NCI-H2107 (cell line): ENCODE results near the gene ARHGAP15.

Experiments used
- DNase-seq: peaks from one replicate; lab custom pipeline; 2025; lab: John Stamatoyannopoulos, UW

The ARHGAP15 gene

GRCh38 chr2:143629340-143629739 lies 500.1 kb downstream of the ARHGAP15 start:
- no peak for DNase-seq

- no peak for DNase-seq
Measured at GRCh38 chr2:143632751-143633374, 503.6 kb downstream of the ARHGAP15 start.

DNA sequence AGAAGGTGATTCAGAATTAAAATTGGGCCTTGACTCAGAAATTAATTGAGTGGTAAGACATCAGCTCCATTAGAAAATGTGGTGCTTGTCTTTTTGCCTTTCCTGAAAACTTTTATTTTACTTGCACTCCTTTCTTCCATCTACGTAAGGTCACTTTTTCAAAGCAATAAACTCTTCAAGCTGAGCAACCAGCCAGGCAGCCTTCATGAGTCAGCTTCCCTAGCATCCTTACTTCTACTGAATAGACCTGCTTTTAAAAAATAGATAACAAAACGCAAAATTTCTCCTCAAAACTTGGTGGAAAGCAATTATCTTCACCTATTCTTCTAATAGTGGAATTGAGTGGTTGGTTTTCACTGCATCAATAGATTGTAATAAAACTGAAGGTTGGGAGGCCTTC lies 504.2 kb downstream of the ARHGAP15 start:
- DNase-seq: no peak

DNA sequence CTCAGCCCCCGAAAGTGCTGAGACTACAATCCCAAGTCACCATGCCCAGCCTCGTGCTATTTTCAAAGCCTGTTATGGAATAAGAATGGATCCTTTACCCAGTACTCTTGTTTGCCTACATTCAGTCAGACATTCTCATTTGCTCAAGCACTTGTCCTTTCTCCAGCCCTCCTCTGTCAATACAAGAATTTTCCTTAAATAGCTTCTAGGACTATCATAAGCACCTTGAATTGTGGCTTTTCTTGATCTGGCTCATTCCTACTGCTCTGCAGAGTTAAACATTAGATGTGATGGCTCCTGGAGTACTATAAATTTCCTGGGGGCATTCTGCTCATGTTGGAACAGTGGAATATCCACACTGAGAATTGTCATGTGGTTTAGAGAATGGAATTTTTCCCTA lies 506.1 kb downstream of the ARHGAP15 start:
- DNase-seq: no peak

GRCh38 chr2:143635936-143636335 lies 506.7 kb downstream of the ARHGAP15 start:
- no peak for DNase-seq

GRCh38 chr2:143640826-143641225 lies 511.6 kb downstream of the ARHGAP15 start:
- DNase-seq: no peak

DNA sequence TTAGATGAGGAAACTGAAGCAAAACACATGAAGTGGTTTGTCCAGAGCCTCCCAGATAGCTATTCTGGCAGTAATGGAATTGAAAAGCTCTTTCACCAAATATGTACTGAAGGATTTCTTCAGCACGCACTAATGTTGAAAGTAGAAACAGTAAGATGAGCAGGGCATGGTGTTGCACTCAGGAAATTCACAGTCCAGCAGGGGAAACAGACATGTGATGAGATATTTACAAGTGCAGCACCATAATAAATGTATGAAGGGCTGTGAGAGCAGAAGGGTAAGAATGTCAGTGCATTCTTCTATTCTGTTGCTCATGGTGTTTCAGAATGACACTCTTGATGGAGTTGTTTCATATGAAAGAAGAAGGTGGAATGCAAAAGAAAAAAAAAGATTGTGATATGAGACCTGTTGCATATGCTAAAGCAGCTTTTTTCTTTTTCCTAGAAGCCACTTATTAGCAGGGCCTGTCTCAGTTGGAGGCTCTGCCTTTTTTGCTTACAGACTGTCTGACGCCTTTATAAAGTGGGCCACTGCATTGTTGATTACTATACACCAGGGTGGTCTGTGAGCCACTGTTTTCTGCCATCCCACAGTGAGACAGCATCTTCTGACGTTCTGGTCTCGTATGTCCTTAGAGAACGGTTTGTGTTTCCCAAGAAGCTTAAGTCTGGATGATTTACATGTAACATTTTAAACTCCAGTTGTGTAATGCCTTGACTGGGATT lies 516.9 kb downstream of the ARHGAP15 start:
- no peak for DNase-seq

DNA sequence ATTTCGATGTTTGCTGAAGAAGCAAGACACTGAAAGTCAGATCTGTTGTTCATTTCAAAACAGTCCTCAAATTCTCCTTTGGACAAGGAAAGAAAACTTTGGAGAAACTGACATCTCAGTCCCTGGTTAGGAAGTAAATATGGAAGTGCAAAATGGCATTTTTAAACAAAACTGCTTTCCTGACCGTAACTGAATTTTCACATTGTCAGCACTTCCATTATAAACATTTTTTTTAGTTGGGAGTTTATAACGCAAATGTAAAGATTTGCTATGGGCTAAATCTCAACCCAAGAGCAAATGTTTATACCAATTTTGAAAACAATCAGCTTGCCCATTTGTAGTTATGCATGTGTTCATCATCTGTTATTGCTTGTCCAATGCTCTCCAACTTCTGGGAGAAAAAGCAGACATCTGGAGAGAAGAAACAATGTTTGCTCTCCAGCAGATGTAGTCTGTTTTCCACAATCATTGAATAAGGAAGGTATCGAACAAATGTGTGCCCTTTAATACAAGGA lies 520.1 kb downstream of the ARHGAP15 start:
- no peak for DNase-seq

GRCh38 chr2:143652692-143653091 lies 523.5 kb downstream of the ARHGAP15 start:
- no peak for DNase-seq

DNA sequence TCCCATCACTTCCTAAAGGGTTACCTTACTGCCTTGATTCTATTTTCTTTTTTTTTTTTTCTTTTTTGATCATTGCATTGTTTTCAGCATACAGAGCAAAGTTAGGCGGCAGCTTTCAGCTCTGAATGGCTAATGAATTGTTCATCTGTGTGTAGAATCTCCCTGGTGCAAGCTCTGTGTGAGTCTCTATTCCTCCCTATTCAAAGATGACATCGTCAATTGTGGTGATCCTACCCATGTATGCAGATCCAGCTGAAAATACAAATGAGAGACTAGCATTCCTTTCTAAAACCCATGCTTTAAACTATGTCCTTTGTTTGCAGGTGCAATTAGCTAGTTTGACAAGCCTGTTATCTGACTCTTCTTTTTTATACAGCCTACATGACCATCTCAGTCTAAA lies 539.0 kb downstream of the ARHGAP15 start:
- no peak for DNase-seq

DNA sequence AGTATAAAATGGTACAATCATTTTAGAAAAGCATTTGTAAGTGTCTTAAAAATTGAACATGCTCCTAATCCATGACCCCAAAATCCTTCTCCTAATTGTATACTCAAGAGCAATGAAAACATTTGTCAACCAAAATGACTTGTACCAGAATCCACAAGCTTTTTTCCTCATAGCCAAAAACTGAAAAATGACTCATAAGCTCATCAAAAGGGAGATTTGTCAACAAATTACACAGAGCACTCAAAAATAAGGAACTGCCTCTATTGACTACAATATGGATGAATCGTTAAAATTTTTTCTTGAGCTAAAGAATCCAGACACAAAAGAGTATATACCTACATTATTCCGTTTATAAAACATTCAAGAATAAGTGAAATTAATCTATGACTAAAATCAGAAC lies 544.8 kb downstream of the ARHGAP15 start:
- DNase-seq: no peak

DNA sequence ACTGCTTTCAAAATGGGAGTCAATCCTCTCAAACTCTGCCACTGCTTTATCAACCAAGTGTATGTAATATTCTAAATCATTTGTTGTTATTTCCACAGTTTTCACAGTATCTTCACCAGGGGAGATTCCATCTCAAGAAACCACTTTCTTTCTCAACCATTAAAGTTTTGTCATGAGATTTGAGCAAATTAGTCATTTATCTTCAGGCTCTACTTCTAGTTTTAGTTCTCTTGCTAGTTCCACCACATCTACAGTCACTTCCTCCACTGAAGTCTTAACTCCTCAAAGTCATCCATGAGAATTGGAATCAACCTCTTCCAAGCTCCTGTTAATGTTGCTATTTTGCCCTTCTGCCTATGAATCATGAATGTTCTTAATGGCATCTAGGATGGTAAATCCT lies 545.8 kb downstream of the ARHGAP15 start:
- DNase-seq: no peak

DNA sequence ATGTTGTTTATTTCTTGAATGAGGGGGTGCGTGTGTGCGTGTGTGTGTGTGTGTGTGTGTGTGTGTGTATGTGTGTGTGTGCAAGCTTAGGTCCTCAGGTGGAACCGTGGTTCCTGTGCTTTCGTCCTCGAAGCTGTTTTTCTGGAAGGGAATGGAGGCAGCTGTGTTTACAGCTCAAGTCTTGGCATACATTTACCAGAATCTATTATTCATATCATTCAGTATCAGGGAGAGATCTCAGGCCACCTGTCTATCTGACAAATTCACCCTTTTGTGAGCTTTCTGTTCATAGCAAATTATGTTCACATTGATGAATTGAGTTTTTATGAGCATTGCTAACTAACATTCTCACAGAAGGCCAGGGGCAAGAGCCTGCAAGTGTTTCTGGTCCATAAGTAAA lies 550.4 kb downstream of the ARHGAP15 start:
- DNase-seq: no peak

DNA sequence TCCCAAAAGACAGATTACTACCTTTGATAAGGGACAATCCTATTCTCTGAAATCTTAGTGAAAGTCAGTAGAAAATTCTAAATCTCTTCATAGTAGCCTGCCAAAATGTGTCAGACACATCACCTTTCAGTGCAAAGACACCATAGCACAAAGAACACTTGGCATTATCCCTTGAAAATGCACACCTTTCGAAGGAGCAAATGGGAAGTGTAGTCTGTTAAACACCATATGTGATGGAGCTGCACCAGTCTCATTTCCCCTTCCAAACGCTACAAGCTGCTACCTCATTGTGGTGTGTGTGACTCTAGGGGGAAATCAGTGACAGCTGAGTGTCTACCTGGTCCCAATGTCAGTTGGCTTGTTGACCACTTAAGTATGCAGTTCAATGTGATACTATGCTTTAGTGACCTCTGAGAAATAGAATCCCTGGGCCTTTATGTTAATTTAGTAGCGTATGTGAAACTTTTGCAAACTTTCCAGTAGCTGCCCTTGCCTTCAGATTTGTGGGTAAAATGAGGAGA lies 551.7 kb downstream of the ARHGAP15 start:
- DNase-seq: no peak

GRCh38 chr2:143682436-143683055 lies 553.3 kb downstream of the ARHGAP15 start:
- no peak for DNase-seq

- DNase-seq: no peak
Measured at GRCh38 chr2:143683977-143684376, 554.8 kb downstream of the ARHGAP15 start.

DNA sequence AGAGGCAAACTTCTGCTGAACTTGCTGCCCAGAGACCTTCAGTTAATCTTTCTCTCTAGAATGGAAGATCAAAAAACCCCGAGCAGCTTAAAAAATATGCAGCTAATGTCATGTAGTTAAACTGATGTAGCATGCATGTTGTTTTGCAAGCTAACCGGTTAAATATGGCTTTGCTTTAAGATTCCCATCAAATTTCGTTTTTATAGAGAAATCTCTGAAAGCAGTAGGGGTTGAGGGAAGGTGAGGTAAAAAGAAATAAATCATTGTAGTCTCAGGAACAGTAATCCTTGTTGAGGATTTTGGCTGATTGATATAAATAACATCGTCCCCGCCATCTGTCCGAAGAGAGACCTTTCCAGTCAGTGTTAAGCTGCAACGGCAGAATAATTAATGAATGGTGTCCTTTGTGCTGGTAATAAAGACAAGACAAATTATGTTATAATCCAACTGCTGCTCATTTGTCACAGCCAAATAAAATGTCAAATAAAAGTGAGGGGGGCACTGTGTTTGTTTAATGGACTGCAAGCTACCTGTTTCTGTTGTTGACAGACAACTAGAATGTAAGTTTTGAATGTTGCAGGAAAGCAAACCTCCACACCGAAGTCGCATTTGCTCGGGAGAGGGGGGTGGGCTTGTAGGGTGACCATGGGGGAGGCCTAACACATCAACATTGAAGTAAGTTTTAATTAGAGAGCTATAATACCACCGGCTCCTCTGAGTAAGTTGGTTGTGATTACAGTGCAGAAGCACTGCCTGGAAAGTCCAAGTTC lies 555.5 kb downstream of the ARHGAP15 start:
- no peak for DNase-seq

DNA sequence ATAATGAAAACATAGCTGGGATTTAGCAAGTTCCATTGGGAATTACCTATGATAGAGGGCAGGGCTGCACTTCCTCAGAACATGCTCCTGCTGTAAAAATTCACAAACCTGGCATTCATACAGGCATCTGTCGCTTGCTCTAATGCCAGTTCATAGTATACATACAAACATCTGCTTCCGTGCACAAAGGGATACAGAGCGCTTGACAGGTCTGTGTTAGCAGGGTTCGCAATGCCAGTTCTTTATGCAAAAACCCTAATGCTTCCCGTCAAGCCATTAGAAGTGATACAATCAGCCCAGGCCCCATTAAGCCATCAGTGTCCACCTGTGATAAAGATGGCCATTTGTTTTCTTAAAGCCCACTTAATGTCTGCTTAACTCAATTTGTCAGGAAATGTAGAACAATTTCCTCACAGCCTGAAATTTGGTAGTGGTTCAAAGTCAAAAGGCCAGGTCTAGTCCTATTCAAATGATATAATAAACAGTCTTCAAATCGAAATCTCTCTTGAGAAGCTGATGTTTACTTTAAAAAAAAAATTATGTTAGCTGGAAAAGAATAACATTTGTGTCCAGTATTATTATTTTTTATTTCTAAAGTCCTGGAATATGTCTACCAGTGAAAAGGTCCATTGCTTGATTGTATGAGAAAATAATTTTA lies 556.3 kb downstream of the ARHGAP15 start:
- no peak for DNase-seq

DNA sequence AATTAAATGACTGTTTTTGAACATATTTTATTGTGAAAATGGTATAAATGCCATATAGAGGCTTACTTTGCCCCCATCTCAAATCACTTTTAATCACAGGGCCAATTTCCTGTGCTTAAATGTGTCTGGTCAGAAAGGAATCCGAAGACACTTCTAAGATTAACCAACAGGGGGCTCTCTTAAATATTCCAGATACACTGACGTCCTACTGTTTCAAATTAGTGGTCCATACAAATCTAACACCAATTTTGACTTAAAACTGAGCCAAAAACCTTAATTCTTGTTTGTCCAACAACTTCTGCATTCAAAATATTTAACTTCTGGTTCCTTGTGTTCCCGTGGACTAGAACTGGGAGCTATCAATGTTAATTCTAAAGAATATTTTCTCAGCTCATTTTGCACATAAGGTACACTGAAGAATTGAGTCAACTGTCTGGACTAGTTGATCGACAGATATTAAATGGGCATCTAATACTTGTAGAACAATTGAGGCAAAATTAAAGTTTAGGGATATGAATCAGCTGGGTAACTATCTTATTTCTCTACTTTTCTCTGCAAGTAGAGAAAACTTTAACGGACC lies 557.5 kb downstream of the ARHGAP15 start:
- DNase-seq: no peak

DNA sequence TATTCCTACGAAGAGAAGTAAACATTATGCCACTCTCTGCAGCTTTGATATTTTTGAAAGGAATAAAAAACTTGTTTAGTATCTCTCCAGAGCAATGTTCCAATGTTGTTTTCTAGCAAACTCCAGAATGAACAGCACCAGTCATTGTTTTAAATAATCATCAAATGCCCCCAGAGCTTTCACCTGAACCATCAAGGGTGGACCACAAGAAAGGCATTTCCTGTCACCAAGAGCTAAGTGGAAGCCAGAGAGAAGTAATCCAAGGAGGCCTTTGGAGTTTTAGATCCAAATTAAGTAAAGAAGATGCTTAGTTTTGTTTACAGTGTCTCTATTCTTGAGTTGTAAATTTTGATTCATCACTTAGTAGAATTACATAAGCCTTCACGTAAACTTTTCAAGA lies 559.0 kb downstream of the ARHGAP15 start:
- DNase-seq: no peak

DNA sequence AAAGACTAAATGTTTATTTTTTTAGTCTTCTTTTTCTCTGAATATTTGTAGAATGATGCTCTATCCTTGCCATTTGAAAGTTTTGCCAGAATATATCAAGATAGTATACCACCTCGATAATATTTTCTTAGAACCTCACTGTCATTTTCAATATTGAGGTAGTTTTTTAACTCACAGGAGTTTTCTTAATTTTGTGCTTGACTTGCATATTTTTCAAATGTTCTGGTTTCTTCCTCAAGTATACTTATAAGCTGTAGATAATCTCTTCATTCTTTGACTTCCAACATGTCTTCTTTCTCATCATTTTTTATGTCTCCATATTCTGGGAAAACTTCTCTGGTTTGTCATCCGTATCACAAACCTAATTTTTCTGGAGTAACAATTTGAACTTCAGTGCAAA lies 559.6 kb downstream of the ARHGAP15 start:
- DNase-seq: no peak
